GM10248 (cell line): ENCODE data around the gene ADORA1.

Source experiments
- CTCF ChIA-PET: fragments of 300-600 bp; sonication (Branson Sonifier 250); formaldehyde crosslinking; extraction: SDS; loops from one replicate; lab custom pipeline; 2021; ENCODE audit warnings: antibody characterized with exemption; lab: Yijun Ruan, JAX
- POLR2A ChIA-PET: fragments of 350-650 bp; sonication (Branson Sonifier 250); formaldehyde crosslinking; extraction: SDS; loops from one replicate; lab custom pipeline; 2020; ENCODE audit warnings: antibody characterized with exemption; lab: Yijun Ruan, JAX
- DNase-seq: peaks from one replicate; pipeline ENCODE4 v3.0.0; 2012; ENCODE audit errors: extremely low spot score
- TF ChIP-seq, protein P1 (sequence below): IDR thresholded peaks from 2 replicates; pipeline ENCODE4 v1.5.1; 2012; ENCODE audit warnings: mild to moderate bottlenecking, low read depth; ENCODE audit errors: extremely low read depth, missing control alignments, control extremely low read depth

ADORA1 gene

DNA sequence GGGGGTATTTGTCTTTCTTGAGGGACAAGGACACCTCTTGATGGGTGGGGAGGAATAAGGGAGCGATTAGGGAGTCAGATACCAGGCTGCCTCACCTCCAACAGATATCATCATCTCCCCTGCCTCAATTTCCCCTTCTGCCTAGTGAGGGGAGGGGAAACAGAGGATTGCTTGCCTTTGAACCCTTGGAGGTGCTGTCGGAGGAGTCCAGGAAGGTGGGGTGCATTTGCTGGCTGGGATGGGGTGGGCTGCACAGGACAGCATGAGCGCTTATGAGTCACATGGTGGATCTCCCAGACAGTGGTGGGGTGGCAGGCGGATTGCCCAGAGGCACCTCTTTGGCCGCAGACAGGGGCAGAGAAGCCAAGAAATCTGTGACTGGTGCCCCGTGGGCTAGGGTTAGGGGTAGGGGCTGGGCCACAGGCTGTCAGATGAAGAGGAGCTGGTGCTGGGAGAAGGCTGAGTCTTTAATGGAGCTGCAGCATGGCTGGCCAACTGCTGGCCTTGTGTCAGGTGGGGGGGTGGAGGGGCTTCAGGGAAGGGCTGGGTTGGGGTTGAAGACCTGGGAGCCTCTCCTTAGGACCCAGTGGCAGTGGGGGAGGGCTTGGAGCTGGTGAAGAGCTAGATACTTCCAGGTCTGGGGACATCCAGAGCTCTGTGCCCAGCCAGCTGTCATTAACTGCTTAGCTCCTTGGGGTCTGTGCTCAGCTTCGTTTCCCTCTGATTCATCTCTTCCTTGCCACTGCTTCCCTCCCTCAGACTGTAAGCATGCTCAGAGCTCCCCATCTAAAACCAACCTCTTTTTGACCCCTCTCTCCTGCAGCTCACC lies 7.0 kb upstream of the ADORA1 start:
- TF ChIP-seq, protein P1, sequence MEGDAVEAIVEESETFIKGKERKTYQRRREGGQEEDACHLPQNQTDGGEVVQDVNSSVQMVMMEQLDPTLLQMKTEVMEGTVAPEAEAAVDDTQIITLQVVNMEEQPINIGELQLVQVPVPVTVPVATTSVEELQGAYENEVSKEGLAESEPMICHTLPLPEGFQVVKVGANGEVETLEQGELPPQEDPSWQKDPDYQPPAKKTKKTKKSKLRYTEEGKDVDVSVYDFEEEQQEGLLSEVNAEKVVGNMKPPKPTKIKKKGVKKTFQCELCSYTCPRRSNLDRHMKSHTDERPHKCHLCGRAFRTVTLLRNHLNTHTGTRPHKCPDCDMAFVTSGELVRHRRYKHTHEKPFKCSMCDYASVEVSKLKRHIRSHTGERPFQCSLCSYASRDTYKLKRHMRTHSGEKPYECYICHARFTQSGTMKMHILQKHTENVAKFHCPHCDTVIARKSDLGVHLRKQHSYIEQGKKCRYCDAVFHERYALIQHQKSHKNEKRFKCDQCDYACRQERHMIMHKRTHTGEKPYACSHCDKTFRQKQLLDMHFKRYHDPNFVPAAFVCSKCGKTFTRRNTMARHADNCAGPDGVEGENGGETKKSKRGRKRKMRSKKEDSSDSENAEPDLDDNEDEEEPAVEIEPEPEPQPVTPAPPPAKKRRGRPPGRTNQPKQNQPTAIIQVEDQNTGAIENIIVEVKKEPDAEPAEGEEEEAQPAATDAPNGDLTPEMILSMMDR, result no peak
- POLR2A ChIA-PET, result no interaction called here
- DNase-seq, result no peak
- CTCF ChIA-PET, result interaction anchor here (0.5 to 4.6 kb wide), 6 partner anchors 14 to 96 kb away, joined by 3 to 25 read pairs (median 4); no protein-coding TSS in a partner anchor

DNA sequence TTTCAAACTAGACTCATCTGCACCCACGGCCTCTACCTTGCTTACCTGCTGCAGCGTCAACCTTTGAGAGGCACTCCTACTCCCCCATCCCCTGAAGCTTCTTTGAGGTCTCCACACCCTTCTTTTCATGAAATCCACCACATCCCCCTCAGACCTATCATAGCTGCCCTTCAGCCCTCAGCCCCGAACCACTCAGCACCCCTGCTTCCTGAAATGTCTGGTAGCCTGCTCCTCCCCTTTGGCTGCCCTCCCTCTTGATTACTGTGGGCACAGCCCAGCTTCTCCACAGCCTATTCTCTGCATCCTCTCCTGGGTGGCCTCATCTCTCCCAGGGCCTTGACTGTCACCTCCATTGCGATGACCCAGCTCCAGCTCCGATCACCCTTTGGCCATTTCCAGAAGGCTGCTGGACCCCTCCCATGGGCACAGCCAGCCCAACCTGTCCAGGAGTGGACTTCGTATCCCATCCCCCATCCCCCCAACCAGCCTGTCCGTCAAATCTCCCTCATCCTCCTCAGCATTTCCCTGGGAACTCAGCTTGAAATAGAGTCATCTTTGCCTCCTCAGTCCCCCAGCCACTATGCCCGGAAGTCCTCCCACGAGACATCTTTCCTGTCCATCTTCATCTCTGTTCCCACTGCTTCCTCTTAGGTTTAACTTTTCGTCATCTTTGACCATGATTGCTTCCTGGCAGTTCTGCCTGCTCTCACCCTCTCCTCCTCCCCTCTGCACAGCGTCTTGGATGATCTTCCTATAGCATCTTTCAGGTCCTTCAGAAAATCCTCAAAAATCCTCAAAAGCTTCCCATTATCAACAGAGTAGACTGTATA lies 6.1 kb upstream of the ADORA1 start:
- TF ChIP-seq, protein P1, result no peak
- DNase-seq, result no peak
- POLR2A ChIA-PET, result no interaction called here
- CTCF ChIA-PET, result interaction anchor here (0.8 to 4.6 kb wide), 6 partner anchors 13 to 146 kb away, joined by 3 to 25 read pairs (median 4); no protein-coding TSS in a partner anchor

DNA sequence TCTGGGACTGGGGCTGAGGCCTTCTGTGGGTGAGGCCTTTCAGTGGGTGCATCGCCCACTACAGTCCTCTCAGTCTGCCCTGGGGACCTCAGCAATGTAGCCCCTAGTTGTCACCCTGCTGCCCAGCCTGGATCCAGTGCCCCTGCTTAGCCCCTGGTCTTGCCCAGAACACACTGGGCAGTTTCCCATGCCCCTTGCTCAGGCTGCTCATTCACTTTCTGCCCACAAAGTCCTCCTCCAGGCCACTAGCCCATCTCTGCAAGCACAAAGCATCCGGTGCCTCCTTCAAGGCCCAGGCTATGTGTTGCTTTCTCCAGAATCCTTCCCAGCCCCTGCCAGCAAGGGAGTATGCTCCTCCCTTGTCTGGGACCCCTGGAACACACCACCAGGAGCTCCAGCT lies 5.4 kb upstream of the ADORA1 start:
- ChIA-PET POLR2A (no interaction called here), CTCF (interaction anchor here (1.3 to 2.3 kb wide), 2 partner anchors 11 to 145 kb away, joined by 4 to 8 read pairs; no protein-coding TSS in a partner anchor)
- TF ChIP-seq, protein P1, result no peak
- DNase-seq, result no peak

DNA sequence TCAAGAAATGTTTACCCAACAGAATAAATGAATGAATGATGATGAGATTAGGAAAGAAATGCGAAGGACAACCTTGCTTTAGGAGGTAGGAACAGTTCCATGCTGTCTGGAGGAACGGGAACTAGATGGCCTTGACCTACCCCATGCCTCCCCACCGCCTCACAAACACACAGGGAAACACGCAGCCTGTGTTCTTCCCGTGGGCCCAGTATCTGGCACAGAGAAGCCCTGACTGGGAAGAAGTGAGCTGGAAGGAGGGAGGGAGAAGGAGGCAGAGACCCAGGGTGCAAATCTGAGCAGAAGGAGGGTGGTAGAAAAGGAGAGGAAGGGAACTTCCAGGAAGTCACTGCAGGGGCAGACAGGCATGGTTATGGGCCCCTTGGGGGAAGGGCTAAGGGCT lies 3.5 kb upstream of the ADORA1 start:
- CTCF ChIA-PET, result interaction anchor here (1.0 to 2.3 kb wide), 4 partner anchors 9 to 92 kb away, joined by 3 to 8 read pairs (median 4); no protein-coding TSS in a partner anchor
- POLR2A ChIA-PET, result no interaction called here
- DNase-seq, result no peak
- TF ChIP-seq, protein P1, result no peak

DNA sequence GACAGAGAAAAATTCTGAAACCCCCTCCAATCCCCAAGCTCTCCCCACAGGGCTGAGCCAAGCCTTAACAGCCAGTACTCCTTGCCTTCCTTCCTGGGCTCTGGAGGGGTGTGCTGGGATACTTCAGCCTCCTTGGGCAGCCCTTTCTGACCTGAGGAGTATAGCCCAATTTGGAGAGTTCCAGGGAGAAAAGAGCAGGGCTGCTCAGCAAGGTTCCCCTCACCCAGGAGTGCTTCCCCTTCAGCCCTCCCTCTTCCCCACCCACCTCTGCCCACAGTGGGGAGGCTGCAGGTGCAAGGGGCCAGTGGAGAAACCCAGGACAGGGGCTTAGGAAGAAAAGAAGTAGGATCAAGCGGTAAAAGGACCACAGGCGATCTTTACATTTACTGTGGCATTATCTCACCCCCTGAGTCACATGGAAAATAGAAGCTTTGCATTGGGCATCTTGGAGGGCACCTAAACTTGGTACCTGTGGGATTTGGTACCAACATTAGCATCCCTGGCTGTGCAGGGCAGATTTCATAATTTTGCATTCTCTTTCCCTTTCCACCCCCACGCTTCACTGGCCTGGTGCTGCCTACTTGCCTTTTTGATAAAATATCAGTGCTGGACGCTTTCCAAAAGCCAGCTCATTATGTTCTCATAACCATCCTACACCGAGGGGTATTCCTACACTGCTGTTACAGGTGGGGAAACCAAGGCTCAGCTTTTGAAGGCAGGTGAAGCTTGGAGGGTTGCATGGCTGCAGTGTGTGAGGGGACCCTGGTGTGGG lies 2.8 kb upstream of the ADORA1 start:
- POLR2A ChIA-PET, result no interaction called here
- TF ChIP-seq, protein P1, result no peak

More for the DNA sequence above, 2.8 kb upstream of the ADORA1 start:
- CTCF ChIA-PET, result interaction anchor here (1.3 to 2.3 kb wide), 4 partner anchors 9 to 93 kb away, joined by 3 to 8 read pairs (median 6); no protein-coding TSS in a partner anchor
- no peak for DNase-seq
